ENCODE data around the gene STYXL2. TPM values are rescaled to one million over a fixed set of nuclear protein-coding genes. Genes with fewer than 3 reads are reported as not detected.

STYXL2 gene
- total RNA-seq, 2 donors from 2014 or later = 0.07 to 0.24 TPM

DNA sequence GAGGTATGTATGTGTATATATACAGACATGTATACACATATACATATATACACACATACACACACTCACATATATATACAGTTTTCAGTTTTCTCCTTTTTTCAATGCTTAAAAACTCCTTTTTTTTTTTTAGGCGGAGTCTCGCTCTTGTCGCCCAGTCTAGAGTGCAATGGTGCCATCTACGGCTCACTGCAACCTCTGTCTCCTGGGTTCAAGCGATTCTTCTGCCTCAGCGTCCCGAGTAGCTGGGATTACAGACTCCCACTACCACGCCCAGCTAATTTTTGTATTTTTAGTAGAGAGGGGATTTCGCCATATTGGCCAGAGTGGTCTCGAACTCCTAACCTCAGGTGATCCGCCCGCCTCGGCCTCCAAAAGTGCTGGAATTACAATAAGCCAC, 27.0 kb downstream of the STYXL2 start:
- DNase-seq (no peak), ATAC-seq (replicated peaks in 1 of 2) (peak; percentile 43 to 55)

DNA sequence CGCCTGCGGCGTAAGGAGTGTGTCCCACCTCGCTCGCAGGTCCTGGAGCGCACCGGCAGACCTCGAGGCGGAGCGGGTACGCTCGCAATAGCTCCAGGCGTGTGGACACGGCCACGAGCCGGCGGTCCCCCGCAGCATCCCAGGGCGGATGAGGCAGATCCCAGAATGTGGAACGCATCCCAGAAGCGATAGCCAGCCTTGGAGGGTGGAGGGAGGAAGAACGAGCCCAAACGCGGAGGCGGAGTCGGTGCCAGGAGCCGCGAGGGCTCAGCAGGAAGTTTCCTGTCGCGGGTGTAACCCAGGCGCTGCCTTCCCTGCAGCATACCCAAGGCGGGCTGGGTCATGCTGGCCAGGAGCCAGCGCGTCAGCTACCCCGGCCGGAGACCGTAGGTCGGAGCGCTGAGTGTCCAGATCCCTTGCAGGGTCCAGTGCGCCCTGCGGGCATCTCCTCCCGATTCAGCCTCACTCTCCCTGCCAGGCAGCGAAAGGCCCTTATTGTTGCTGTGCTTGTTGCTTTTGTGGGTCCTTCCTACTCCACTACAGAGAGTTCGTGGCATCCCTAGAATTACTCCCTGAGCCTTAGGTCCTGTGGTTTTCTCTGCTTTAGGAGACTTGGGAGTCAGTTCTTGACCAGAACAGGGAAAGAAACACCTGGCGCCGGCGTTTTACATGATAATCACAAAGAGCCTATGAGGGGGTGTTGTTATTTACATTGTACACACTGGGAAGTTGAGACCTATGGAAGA, 27.7 kb downstream of the STYXL2 start:
- H3K27ac Mint-ChIP-seq = no peak overlapping the region
- no peaks in the 10 kb centered on the region for H3K9me3 Mint-ChIP-seq
- DNase-seq = peak; percentile 41 to 45
- peaks cover 17% of the 10 kb centered on the region for H3K4me1 Mint-ChIP-seq (ENCODE audit: low read depth)
- peaks cover 7% of the 10 kb centered on the region for H3K27me3 Mint-ChIP-seq (ENCODE audit: low read depth)
- H3K36me3 Mint-ChIP-seq (ENCODE audit: insufficient read depth in 2 of 2) = no peaks in the 10 kb centered on the region
- peak; percentile 76 to 82 for ATAC-seq (replicated peaks in 1 of 2)
- H3K4me3 Mint-ChIP-seq = peak overlapping the region; percentile 87 to 89

More for the DNA sequence above, 27.0 kb downstream of the STYXL2 start:
- peaks cover 17% of the 10 kb centered on the region for H3K4me1 Mint-ChIP-seq (ENCODE audit: low read depth)
- H3K36me3 Mint-ChIP-seq (ENCODE audit: insufficient read depth in 2 of 2) = no peaks in the 10 kb centered on the region
- peak overlapping the region; percentile 87 to 89 for H3K4me3 Mint-ChIP-seq
- H3K9me3 Mint-ChIP-seq = no peaks in the 10 kb centered on the region
- peaks cover 7% of the 10 kb centered on the region for H3K27me3 Mint-ChIP-seq (ENCODE audit: low read depth)
- H3K27ac Mint-ChIP-seq = no peak overlapping the region

DNA sequence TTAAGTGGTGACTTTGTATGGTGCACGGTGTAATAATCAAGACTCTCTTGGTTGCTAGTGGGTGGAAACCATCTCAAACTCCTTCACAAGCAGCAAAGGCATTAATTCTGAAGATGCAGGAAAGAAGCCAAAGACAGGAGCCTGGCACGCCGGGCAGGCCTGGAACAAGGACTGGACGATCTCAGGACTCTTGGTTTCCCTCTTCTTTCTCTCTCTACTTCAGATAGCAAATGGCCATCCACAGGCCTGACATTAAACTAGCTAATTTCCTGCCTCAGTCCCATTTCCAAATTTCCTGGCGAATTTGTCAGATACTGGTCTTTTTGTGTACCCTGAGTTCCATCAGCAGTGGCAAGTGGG, 28.2 kb downstream of the STYXL2 start:
- H3K4me3 Mint-ChIP-seq = peak overlapping the region; percentile 36 to 89
- no peak overlapping the region for H3K27ac Mint-ChIP-seq

DNA sequence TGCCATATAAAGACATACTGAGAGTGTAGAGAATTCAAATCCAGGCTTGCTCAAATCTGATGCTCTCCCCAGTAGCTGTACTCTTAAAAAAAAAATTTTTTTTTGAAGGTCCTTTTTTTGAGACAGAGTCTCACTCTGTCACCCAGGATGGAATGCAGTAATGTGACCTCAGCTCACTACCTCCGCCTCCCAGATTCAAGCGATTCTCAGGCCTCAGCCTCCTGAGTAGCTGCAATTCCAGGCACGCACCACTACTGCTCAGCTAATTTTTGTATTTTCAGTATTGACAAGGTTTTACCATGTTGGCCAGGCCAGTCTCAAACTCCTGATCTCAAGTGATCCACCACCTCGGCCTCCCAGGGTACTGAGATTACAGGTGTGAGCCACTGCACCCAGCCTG, 28.7 kb downstream of the STYXL2 start:
- H3K4me3 Mint-ChIP-seq = no peak overlapping the region
- ATAC-seq (replicated peaks in 1 of 2) = no peak
- peaks cover 17% of the 10 kb centered on the region for H3K4me1 Mint-ChIP-seq (ENCODE audit: low read depth)
- H3K9me3 Mint-ChIP-seq = no peaks in the 10 kb centered on the region
- H3K27me3 Mint-ChIP-seq (ENCODE audit: low read depth) = peaks cover 12% of the 10 kb centered on the region
- no peaks in the 10 kb centered on the region for H3K36me3 Mint-ChIP-seq (ENCODE audit: insufficient read depth in 2 of 2)
- H3K27ac Mint-ChIP-seq = no peak overlapping the region
- no peak for DNase-seq

More for the DNA sequence above, 28.2 kb downstream of the STYXL2 start:
- DNase-seq (no peak), ATAC-seq (replicated peaks in 1 of 2) (no peak)
- Mint-ChIP-seq H3K27me3 (ENCODE audit: low read depth) (peaks cover 7% of the 10 kb centered on the region), H3K4me1 (ENCODE audit: low read depth) (peaks cover 17% of the 10 kb centered on the region), H3K9me3 (no peaks in the 10 kb centered on the region), H3K36me3 (ENCODE audit: insufficient read depth in 2 of 2) (no peaks in the 10 kb centered on the region)

DNA sequence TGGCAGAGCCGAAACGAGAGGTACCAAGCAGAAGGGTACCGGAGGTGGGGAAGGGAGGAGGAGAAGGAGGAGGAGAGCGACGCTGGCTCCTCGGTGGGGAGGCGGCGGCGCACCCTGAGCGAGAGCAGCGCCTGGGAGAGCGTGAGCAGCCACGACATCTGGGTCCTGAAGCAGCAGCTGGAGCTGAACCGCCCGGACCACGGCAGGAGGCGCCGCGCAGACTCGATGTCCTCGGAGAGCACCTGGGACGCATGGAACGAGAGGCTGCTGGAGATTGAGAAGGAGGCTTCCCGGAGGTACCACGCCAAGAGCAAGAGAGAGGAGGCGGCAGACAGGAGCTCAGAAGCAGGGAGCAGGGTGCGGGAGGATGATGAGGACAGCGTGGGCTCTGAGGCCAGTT, 32.4 kb downstream of the STYXL2 start:
- no peaks in the 10 kb centered on the region for H3K36me3 Mint-ChIP-seq (ENCODE audit: insufficient read depth in 2 of 2)
- H3K9me3 Mint-ChIP-seq = no peaks in the 10 kb centered on the region
- no peak overlapping the region for H3K27ac Mint-ChIP-seq
- H3K4me3 Mint-ChIP-seq = no peak overlapping the region
- H3K4me1 Mint-ChIP-seq (ENCODE audit: low read depth) = peaks cover 6% of the 10 kb centered on the region
- ATAC-seq (replicated peaks in 1 of 2) = no peak
- DNase-seq = no peak
- H3K27me3 Mint-ChIP-seq (ENCODE audit: low read depth) = peaks cover 20% of the 10 kb centered on the region

DNA sequence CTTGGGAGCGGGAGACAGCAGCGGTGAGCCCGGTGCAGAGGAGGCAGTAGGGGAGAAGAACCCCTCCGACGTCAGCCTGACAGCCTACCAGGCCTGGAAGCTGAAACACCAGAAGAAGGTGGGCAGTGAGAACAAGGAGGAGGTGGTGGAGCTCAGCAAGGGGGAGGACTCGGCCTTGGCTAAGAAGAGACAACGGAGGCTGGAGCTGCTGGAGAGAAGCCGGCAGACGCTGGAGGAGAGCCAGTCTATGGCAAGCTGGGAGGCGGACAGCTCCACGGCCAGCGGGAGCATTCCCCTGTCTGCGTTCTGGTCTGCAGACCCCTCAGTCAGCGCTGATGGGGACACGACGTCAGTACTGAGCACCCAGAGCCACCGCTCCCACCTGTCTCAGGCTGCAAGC, 32.9 kb downstream of the STYXL2 start:
- Mint-ChIP-seq H3K4me3 (no peak overlapping the region), H3K27me3 (ENCODE audit: low read depth) (peaks cover 20% of the 10 kb centered on the region), H3K27ac (no peak overlapping the region), H3K36me3 (ENCODE audit: insufficient read depth in 2 of 2) (no peaks in the 10 kb centered on the region), H3K9me3 (no peaks in the 10 kb centered on the region), H3K4me1 (ENCODE audit: low read depth) (peaks cover 1% of the 10 kb centered on the region)
- no peak for DNase-seq
- no peak for ATAC-seq (replicated peaks in 1 of 2)

DNA sequence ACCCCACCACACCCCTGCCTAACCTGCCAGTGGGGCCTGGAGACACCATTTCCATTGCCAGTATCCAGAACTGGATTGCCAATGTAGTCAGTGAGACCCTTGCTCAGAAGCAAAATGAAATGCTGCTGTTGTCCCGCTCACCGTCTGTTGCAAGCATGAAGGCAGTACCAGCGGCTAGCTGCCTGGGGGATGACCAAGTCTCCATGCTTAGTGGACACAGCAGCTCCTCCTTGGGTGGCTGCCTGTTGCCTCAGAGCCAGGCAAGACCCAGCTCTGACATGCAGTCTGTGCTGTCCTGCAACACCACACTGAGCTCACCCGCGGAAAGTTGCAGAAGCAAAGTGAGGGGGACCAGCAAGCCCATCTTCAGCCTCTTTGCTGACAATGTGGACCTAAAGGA, 33.4 kb downstream of the STYXL2 start:
- no peak for ATAC-seq (replicated peaks in 1 of 2)
- H3K36me3 Mint-ChIP-seq (ENCODE audit: insufficient read depth in 2 of 2) = no peaks in the 10 kb centered on the region
- H3K4me1 Mint-ChIP-seq (ENCODE audit: low read depth) = no peaks in the 10 kb centered on the region
- H3K9me3 Mint-ChIP-seq = no peaks in the 10 kb centered on the region
- H3K27ac Mint-ChIP-seq = no peak overlapping the region
- H3K27me3 Mint-ChIP-seq (ENCODE audit: low read depth) = peaks cover 24% of the 10 kb centered on the region
- no peak overlapping the region for H3K4me3 Mint-ChIP-seq
- no peak for DNase-seq

DNA sequence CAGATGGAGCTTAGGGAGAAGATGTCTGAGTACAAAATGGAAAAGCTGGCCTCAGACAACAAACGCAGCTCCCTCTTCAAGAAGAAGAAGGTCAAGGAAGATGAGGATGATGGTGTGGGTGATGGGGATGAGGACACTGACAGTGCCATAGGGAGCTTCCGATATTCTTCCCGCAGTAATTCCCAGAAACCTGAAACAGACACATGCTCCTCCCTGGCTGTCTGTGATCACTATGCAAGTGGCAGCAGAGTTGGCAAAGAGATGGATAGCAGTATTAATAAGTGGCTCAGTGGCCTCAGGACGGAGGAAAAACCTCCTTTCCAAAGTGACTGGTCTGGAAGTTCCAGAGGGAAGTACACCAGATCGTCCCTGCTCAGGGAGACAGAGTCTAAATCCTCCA, 33.8 kb downstream of the STYXL2 start:
- Mint-ChIP-seq H3K4me3 (no peak overlapping the region), H3K4me1 (ENCODE audit: low read depth) (no peaks in the 10 kb centered on the region), H3K27ac (no peak overlapping the region), H3K36me3 (ENCODE audit: insufficient read depth in 2 of 2) (no peaks in the 10 kb centered on the region), H3K27me3 (ENCODE audit: low read depth) (peaks cover 28% of the 10 kb centered on the region), H3K9me3 (no peaks in the 10 kb centered on the region)
- no peak for ATAC-seq (replicated peaks in 1 of 2)
- DNase-seq = no peak

DNA sequence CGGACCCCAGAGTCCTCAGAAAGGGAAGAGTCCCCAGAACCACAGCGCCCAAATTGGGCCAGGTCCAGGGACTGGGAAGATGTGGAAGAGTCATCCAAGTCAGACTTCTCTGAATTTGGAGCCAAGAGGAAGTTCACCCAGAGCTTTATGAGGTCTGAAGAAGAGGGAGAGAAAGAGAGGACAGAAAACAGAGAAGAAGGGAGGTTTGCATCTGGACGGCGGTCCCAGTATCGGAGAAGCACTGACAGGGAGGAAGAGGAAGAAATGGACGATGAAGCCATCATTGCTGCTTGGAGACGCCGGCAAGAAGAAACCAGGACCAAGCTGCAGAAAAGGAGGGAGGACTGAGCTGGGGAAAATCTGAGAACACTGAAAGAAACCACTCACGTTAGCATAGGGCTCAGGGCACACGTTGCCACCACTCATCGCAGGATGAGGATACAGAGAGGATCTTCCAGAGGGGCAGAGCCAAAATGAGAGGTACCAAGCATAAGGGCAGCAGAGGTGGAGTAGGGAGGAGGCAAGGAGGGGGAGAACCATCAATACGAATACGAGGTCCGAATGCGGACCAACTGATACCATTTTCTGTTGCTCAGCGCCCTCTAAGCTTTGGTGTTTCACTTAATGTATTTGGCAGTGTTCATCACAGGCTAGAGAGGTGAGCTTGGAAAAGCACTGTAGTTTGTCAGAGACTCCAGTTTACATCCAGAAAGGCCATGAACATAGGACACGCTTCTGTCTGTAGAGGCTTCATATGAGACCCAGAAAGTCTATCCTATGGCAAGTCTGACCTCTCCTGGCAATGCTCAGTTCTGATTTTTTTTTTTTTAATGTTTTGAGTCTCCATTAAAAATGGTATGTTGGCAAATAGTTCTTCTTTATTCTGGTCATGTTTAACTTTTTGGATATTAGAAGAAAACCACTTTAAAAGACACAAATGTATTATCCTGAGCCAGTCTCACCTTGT, 34.7 kb downstream of the STYXL2 start:
- H3K4me1 Mint-ChIP-seq (ENCODE audit: low read depth) = no peaks in the 10 kb centered on the region
- H3K36me3 Mint-ChIP-seq (ENCODE audit: insufficient read depth in 2 of 2) = no peaks in the 10 kb centered on the region
- no peak overlapping the region for H3K4me3 Mint-ChIP-seq
- peaks cover 29% of the 10 kb centered on the region for H3K27me3 Mint-ChIP-seq (ENCODE audit: low read depth)
- no peak overlapping the region for H3K27ac Mint-ChIP-seq
- DNase-seq (no peak), ATAC-seq (replicated peaks in 1 of 2) (no peak)
- H3K9me3 Mint-ChIP-seq = no peaks in the 10 kb centered on the region

DNA sequence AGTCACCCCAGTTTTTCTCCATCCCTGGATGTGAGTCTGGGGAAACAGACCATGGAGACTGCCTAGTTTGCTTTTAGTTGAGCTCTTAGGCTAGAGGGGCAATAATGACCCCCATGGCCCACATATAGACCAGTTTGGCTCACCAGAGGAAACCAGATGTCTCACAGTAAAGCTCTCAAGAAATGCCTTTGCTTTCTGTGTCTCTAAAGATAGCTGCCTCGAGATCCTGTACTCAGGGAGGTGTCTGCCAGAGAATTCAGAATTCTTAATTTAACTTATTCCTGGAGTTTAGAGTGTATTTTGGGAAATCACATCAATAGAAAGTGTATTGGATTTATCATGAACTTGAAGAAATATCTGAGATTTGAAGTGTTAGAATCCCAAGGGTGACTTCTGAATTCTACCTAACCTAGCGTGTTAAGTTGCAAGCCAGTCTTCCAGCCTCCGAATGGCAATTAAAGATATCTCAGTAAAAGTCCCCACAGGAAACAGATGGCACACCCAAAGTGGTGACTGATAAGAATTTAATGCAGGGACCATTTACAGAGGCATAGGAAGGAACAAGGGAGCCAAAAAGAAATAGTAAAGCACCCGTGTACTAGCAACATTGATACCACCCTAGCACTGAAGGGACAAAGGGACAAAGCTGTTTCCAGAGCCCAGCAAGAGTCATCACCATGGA, 37.1 kb downstream of the STYXL2 start:
- ATAC-seq (replicated peaks in 1 of 2) = no peak
- H3K27me3 Mint-ChIP-seq (ENCODE audit: low read depth) = peaks cover 29% of the 10 kb centered on the region
- H3K4me3 Mint-ChIP-seq = no peak overlapping the region
- H3K9me3 Mint-ChIP-seq = no peaks in the 10 kb centered on the region
- no peaks in the 10 kb centered on the region for H3K36me3 Mint-ChIP-seq (ENCODE audit: insufficient read depth in 2 of 2)
- no peak overlapping the region for H3K27ac Mint-ChIP-seq
- no peak for DNase-seq
- no peaks in the 10 kb centered on the region for H3K4me1 Mint-ChIP-seq (ENCODE audit: low read depth)

DNA sequence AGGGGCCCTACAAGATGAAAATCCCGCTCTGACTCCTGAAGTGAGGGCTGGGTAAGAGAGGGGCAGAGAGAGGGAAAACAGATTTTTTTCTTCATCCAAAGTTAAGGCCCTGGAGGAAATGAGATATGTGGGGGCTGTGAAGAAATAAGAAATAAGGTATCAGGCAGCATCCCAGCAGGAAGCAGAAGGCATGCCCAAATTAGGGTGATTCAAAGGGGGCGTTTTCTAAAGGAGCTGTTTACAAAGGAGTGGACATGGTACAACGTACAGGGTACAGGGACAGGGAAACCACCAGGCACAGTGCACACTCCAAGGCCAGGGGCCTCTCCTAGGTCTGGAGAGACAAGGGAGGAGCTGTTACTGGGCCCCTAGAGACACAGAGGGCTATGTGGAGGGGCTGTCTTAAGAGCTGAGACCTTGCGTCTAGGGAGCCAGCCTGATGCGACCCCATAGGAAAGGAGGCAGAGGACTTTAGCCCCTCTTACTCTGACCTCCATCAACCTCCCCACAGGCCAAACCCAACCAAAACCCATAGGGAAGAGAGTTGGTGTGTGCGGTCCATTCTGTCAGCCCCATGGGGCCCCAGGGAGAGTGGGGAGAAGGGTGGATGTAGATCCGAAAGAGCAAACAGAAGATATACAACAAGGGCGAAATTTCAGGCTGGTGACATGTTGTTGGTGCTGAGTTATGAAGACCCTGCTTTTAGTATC, 38.6 kb downstream of the STYXL2 start:
- H3K9me3 Mint-ChIP-seq = no peaks in the 10 kb centered on the region
- no peaks in the 10 kb centered on the region for H3K36me3 Mint-ChIP-seq (ENCODE audit: insufficient read depth in 2 of 2)
- no peak overlapping the region for H3K4me3 Mint-ChIP-seq
- no peaks in the 10 kb centered on the region for H3K4me1 Mint-ChIP-seq (ENCODE audit: low read depth)
- H3K27me3 Mint-ChIP-seq (ENCODE audit: low read depth) = peaks cover 30% of the 10 kb centered on the region
- no peak overlapping the region for H3K27ac Mint-ChIP-seq
- ATAC-seq (replicated peaks in 1 of 2) (no peak), DNase-seq (no peak)

DNA sequence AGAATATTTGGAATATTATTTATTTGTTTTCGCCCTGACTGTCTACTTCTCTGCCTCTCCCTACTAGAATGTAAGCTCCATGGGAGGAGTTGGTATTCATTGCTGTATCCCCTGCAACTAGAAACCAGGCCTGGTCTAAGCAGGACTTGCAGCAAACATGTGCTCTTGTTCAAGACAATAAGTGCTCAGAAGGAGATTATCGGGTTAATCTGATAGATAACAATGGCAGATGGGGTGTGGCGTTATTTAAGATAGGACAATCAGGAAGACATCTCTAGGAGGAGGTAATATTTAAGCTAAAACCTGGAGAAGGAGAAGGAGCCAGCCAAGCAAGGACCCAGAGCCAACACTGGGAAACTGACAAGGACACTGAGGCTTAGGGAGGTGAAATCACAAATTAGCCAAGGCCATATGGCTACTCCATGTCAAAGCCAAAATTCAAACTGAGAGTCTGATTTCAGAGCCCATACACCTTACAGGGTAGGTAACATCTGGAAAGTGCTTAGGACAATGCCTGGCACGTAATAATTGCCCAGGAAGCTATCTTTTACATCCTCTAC, 41.5 kb downstream of the STYXL2 start:
- no peaks in the 10 kb centered on the region for H3K9me3 Mint-ChIP-seq
- H3K27me3 Mint-ChIP-seq (ENCODE audit: low read depth) = peaks cover 16% of the 10 kb centered on the region
- H3K4me1 Mint-ChIP-seq (ENCODE audit: low read depth) = no peaks in the 10 kb centered on the region
- DNase-seq (no peak), ATAC-seq (replicated peaks in 1 of 2) (no peak)
- H3K36me3 Mint-ChIP-seq (ENCODE audit: insufficient read depth in 2 of 2) = no peaks in the 10 kb centered on the region
- no peak overlapping the region for H3K4me3 Mint-ChIP-seq
- H3K27ac Mint-ChIP-seq = no peak overlapping the region

Data from activated T-cell treated with anti-CD3 and anti-CD28 coated beads, Interleukin-2, amount 50 U/mL, for 72 hours (primary cell).